ENCODE measurements around the gene MATCAP1. TPM values are rescaled to one million over a fixed set of nuclear protein-coding genes. Genes with fewer than 3 reads are reported as not detected.

MATCAP1 gene
- total RNA-seq, 1 experiment from 2014 or later = 51.2 TPM

DNA sequence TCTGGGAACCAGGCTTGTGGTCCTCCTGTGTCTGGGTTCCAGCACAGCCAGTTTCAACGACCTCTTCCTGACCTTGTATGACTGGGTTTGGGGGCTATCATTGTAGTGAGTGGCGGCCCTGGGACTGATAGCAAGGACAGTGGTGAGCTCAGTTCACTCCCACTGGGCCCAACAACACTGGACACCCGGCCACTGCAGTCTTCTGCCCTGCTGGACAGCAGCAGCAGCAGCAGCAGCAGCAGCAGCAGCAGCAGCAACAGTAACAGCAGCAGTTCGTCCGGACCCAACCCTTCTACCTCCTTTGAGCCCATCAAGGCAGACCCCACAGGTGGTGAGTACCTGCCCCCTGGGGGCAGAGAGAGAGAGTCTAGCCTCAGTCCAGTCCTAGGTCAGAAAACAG is 11.9 kb upstream of the MATCAP1 start:
- H2AK5ac ChIP-seq (ENCODE audit: insufficient read length, low read length) = no peak overlapping the region
- TF ChIP-seq, protein P1, sequence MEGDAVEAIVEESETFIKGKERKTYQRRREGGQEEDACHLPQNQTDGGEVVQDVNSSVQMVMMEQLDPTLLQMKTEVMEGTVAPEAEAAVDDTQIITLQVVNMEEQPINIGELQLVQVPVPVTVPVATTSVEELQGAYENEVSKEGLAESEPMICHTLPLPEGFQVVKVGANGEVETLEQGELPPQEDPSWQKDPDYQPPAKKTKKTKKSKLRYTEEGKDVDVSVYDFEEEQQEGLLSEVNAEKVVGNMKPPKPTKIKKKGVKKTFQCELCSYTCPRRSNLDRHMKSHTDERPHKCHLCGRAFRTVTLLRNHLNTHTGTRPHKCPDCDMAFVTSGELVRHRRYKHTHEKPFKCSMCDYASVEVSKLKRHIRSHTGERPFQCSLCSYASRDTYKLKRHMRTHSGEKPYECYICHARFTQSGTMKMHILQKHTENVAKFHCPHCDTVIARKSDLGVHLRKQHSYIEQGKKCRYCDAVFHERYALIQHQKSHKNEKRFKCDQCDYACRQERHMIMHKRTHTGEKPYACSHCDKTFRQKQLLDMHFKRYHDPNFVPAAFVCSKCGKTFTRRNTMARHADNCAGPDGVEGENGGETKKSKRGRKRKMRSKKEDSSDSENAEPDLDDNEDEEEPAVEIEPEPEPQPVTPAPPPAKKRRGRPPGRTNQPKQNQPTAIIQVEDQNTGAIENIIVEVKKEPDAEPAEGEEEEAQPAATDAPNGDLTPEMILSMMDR (conservative IDR thresholded peaks at IDR 0.05) = no peak
- H2BK120ac ChIP-seq (ENCODE audit: low read depth, low read length, poor library complexity, severe bottlenecking) = no peak overlapping the region
- H3K79me1 ChIP-seq (ENCODE audit: insufficient read depth, low read depth, low read length, poor library complexity, severe bottlenecking) = peaks cover 13% of the 10 kb centered on the region
- H4K5ac ChIP-seq (ENCODE audit: insufficient read length, low read depth, low read length) = no peak overlapping the region
- no peak overlapping the region for H2BK20ac ChIP-seq (ENCODE audit: low read depth, low read length, poor library complexity, severe bottlenecking)
- Mint-ChIP-seq H3K4me1 (peaks cover 22 to 34% of the 10 kb centered on the region in 2 experiments), H3K27me3 (ENCODE audit: low read depth) (0 out of 2 replicates have a peak, but pooled peaks cover 2% of the 10 kb centered on the region), H3K4me3 (no peak overlapping the region), H3K36me3 (ENCODE audit: insufficient read depth in 1 of 3, low read depth in 3 of 3) (peaks cover 40 to 64% (median 54%) of the 10 kb centered on the region in 3 experiments), H3K9me3 (no peaks in the 10 kb centered on the region; a peak in 1 of 5 replicates), H3K27ac (no peak overlapping the region)
- WGBS (ENCODE audit: extremely low coverage, insufficient read length, low lambda C conversion rate) = no CpG with 5 or more reads among the region's 5 CpGs
- peaks cover 8% of the 10 kb centered on the region for H3K23me2 ChIP-seq (ENCODE audit: insufficient read length, low read depth, low read length, poor library complexity, severe bottlenecking)
- H4K20me1 ChIP-seq (ENCODE audit: control insufficient read depth, insufficient read depth, insufficient read length) = no peaks in the 10 kb centered on the region
- no peak overlapping the region for H3K27ac ChIP-seq (ENCODE audit: insufficient read length, low read depth, low read length)
- no peak overlapping the region for H3K4me2 ChIP-seq (ENCODE audit: insufficient read depth, insufficient read length, low read length)
- no peak overlapping the region for H3K14ac ChIP-seq (ENCODE audit: insufficient read depth, low read length)
- no peak overlapping the region for H3K56ac ChIP-seq (ENCODE audit: insufficient read length, low read depth, low read length)
- H3K9ac ChIP-seq (ENCODE audit: extremely low read depth, insufficient read length, low read length) = no peak overlapping the region
- no peak overlapping the region for H2BK15ac ChIP-seq (ENCODE audit: low read depth, low read length)
- no peak overlapping the region for H4K91ac ChIP-seq (ENCODE audit: insufficient read length, low read depth, low read length)
- no peak overlapping the region for H3K23ac ChIP-seq (ENCODE audit: insufficient read length, low read depth, low read length)
- no peak overlapping the region for H3K18ac ChIP-seq (ENCODE audit: insufficient read length, low read depth, low read length)
- H4K8ac ChIP-seq (replicated peaks; ENCODE audit: insufficient read length, low read depth, low read length) = no peak overlapping the region
- no peak overlapping the region for H2AFZ ChIP-seq (ENCODE audit: low read length)
- no peak overlapping the region for H2BK5ac ChIP-seq (ENCODE audit: insufficient read length, low read length)
- peaks cover 13% of the 10 kb centered on the region; the same call in 1 of the 2 replicates for H3K79me2 ChIP-seq (ENCODE audit: insufficient read depth, low read length)
- no peak overlapping the region for H2BK12ac ChIP-seq (ENCODE audit: insufficient read length, low read depth, low read length)
- no peaks in the 10 kb centered on the region for H3K4me1 ChIP-seq (ENCODE audit: insufficient read depth, low read length)
- DNase-seq = no peak
- no peak overlapping the region for H3T11ph ChIP-seq (ENCODE audit: low read length)
- no peaks in the 10 kb centered on the region for H3K9me3 ChIP-seq (ENCODE audit: control insufficient read depth, low read depth, low read length)
- H3K4ac ChIP-seq (ENCODE audit: low read depth, low read length) = no peak overlapping the region
- H3K27me3 ChIP-seq (ENCODE audit: insufficient read depth, low read length) = no peaks in the 10 kb centered on the region; the same call in 1 of the 2 replicates

All from H9 (cell line).